IPS DF 4.7 (cell line): Measurements from ENCODE around the gene OR52A1.

Experiments used
- DNase-seq: peaks from one replicate; pipeline ENCODE4 v3.0.0-alpha.2; 2013; ENCODE audit warnings: low spot score; ENCODE audit errors: extremely low read depth

The OR52A1 gene

GRCh38 chr11:5136261-5136660 is 18.3 kb downstream of the OR52A1 start:
- no peak for DNase-seq

- no peak for DNase-seq
Observed at GRCh38 chr11:5131584-5132335, 22.8 kb downstream of the OR52A1 start.

- DNase-seq = no peak
Observed at GRCh38 chr11:5129457-5129877, 25.1 kb downstream of the OR52A1 start.

GRCh38 chr11:5124891-5125620 is 29.5 kb downstream of the OR52A1 start:
- no peak for DNase-seq

- DNase-seq = peak; percentile 49
Observed at GRCh38 chr11:5123802-5124521, 30.6 kb downstream of the OR52A1 start.

GRCh38 chr11:5118893-5119292 is 35.7 kb downstream of the OR52A1 start:
- DNase-seq = no peak

- DNase-seq = no peak
Observed at GRCh38 chr11:5117588-5117987, 37.0 kb downstream of the OR52A1 start.

GRCh38 chr11:5115339-5115738 is 39.2 kb downstream of the OR52A1 start:
- no peak for DNase-seq

- no peak for DNase-seq
Observed at GRCh38 chr11:5107285-5107684, 47.3 kb downstream of the OR52A1 start.

GRCh38 chr11:5103066-5103465 is 51.5 kb downstream of the OR52A1 start:
- DNase-seq = no peak

- no peak for DNase-seq
Observed at GRCh38 chr11:5102246-5102645, 52.3 kb downstream of the OR52A1 start.

GRCh38 chr11:5096011-5096410 is 58.5 kb downstream of the OR52A1 start:
- no peak for DNase-seq
